ENCODE data around the gene EFNA2.

GRCh38 chr19:1266129-1266915 is 19.4 kb upstream of the EFNA2 start:
- TF ChIP-seq CTCF (IDR thresholded peaks at IDR 0.05) (no peak), EP300 (IDR thresholded peaks at IDR 0.05) (no peak)
